K562 (cell line): ENCODE measurements around the gene SCMH1. TPM values are rescaled to one million over a fixed set of nuclear protein-coding genes. Genes with fewer than 3 reads are reported as not detected.
A peak's percentile ranks its signal among the peaks of the same experiment; 100 is the strongest.

Source experiments
- CTBP1 ChIP-seq: fragments of 450-650 bp; IDR thresholded peaks from 2 replicates; pipeline ENCODE4 v1.6.1; 2016; ENCODE audit warnings: borderline replicate concordance
- CUX1 ChIP-seq: fragments of 200-800 bp; sonication (Bioruptor generic); IDR thresholded peaks from 2 replicates; pipeline ENCODE4 v1.6.1; 2016; ENCODE audit warnings: missing genetic modification characterization, missing compliant biosample characterization
- ELF2 ChIP-seq: fragments of 250-450 bp; sonication (Bioruptor Pico); IDR thresholded peaks from 2 replicates; pipeline ENCODE4 v1.5.0; 2021; ENCODE audit warnings: mild to moderate bottlenecking
- ESRRA ChIP-seq: fragments of 450-650 bp; IDR thresholded peaks from 2 replicates; pipeline ENCODE4 v1.6.1; 2014; ENCODE audit warnings: low read depth, mild to moderate bottlenecking, moderate library complexity, borderline replicate concordance
- ETV1 ChIP-seq: fragments of 450-650 bp; conservative IDR thresholded peaks from 2 replicates; pipeline ENCODE4 v1.6.1; 2016; ENCODE audit warnings: missing genetic modification characterization, control low read depth, low read depth, missing compliant biosample characterization
- FOXA3 ChIP-seq, 2 experiments: fragments of 450-650 bp in 1 of 2; sonication (generic) in 1 of 2; formaldehyde crosslinking; IDR thresholded peaks in 1 of 2; conservative IDR thresholded peaks in 1 of 2; 2 replicates each; pipeline versions ENCODE4 v1.4.0 to v1.8.0; 2020 to 2022; ENCODE audit warnings: mild to moderate bottlenecking in 2 of 2, missing genetic modification reagents in 1 of 2
- HDGF ChIP-seq: fragments of 450-650 bp; IDR thresholded peaks from 2 replicates; pipeline ENCODE4 v1.6.1; 2016
- JUN ChIP-seq, 2 experiments: sonication (generic) in 1 of 2; formaldehyde crosslinking in 1 of 2; IDR thresholded peaks; 2 replicates each; pipeline versions ENCODE4 v1.6.1 to v1.8.0; 2012 to 2022; ENCODE audit warnings: borderline replicate concordance in 2 of 2, mild to moderate bottlenecking in 2 of 2, improper control_type of control experiment in 1 of 2, low read depth in 1 of 2, low read length in 1 of 2, missing genetic modification reagents in 1 of 2
- RERE ChIP-seq: sonication (generic); formaldehyde crosslinking; IDR thresholded peaks from 2 replicates; pipeline ENCODE4 v1.8.0; 2023; ENCODE audit warnings: missing genetic modification reagents, mild to moderate bottlenecking, borderline replicate concordance
- RFX5 ChIP-seq: IDR thresholded peaks from 2 replicates; pipeline ENCODE4 v1.6.1; 2011; ENCODE audit warnings: low read depth, mild to moderate bottlenecking, improper control_type of control experiment, low read length
- polyA plus RNA-seq, 8 experiments: library from polyadenylated mRNA; depleted of rRNA in 4 of 8; stranded (reverse) in 5 of 8; unstranded in 3 of 8; fragments of >200 nt; fragmentation: Nextera tagmentation in 2 of 8; fragmentation: Illumina TruSeq in 1 of 8; extraction: Ambion mirVana in 2 of 8; extraction: Trizol in 1 of 8; gene quantifications; 2 replicates each; pipeline versions ENCODE4 v1.2.1 to v1.2.3, GENCODE V29; 2011 to 2014; ENCODE audit warnings: inconsistent platforms in 1 of 8, missing spikeins in 1 of 8
- total RNA-seq, 7 experiments: library from RNA; depleted of rRNA in 6 of 7; stranded (reverse); fragments of >200 nt in 6 of 7; fragmentation: Illumina TruSeq in 2 of 7; extraction: Trizol in 2 of 7; gene quantifications; 2 replicates each; pipeline versions ENCODE4 v1.2.1 to v1.2.3, GENCODE V29; 2011 to 2021; ENCODE audit warnings: low replicate concordance in 1 of 7
- TF ChIP-seq, protein P1 (sequence below): IDR thresholded peaks from 2 replicates; pipeline ENCODE4 v1.6.1; 2011; ENCODE audit not compliant: insufficient read length; ENCODE audit errors: extremely low read depth
- TF ChIP-seq, protein P2 (sequence below): sonication (generic); formaldehyde crosslinking; IDR thresholded peaks from 2 replicates; pipeline ENCODE4 v1.8.0; 2022; ENCODE audit warnings: missing genetic modification reagents, mild to moderate bottlenecking, borderline replicate concordance

SCMH1 gene
- total and polyA plus RNA-seq, 9 of the 15 experiments (the other 6 are each of a cell fraction or from before 2014, with no cell fraction given) = 8.5 to 37.0 (median 26.8) TPM

DNA sequence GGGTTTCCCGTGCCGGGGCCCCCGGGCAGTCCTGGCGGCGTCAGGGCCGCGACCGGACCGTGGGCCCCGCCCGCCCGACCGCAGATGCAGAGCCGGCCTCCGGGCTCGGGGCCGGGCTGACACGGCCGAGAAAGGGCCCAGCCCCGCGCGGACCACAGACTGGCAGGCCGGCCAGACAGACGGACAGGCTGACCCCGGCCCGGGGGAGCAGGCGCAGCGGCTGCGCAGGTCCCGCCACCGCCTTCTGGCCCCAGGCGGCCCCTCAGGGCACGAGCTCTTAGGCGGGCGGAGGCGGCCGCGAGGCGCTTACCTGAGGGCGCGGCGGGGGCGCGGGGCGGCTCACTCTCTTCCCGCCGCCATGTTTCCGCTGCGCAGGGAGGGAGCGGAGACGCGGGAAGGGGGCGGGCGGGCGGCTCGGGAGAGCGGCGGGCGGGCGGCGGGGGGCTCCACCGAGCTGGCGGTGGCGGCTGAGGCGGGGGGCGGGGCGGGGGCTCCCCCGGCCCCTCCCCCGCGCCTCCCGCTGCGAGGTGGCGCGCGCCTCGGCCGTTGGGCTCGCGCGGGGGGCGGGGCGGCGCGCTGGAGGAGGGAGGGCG, at the start of gene SCMH1 (continued):
- TF ChIP-seq, protein P1, sequence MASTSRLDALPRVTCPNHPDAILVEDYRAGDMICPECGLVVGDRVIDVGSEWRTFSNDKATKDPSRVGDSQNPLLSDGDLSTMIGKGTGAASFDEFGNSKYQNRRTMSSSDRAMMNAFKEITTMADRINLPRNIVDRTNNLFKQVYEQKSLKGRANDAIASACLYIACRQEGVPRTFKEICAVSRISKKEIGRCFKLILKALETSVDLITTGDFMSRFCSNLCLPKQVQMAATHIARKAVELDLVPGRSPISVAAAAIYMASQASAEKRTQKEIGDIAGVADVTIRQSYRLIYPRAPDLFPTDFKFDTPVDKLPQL = no peak
- no peak for TF ChIP-seq RERE (CRISPR knock-in tag)
- TF ChIP-seq ELF2 (CRISPR knock-in tag) = no peak
- TF ChIP-seq ESRRA = peak; percentile 10; the same call in 1 of the 2 replicates
- TF ChIP-seq ETV1 = no peak
- TF ChIP-seq JUN (IDR thresholded peaks at IDR 0.05; ENCODE audit: borderline replicate concordance, low read depth, low read length) = no peak
- TF ChIP-seq JUN (CRISPR knock-in tag; IDR thresholded peaks at IDR 0.05; ENCODE audit: borderline replicate concordance) = no peak
- no peak for TF ChIP-seq HDGF
- TF ChIP-seq CTBP1 = peak; percentile 50
- no peak for TF ChIP-seq FOXA3 (CRISPR knock-in tag; conservative IDR thresholded peaks at IDR 0.05 in 1 of 2, IDR thresholded peaks at IDR 0.05 in 1 of 2)
- no peak for TF ChIP-seq CUX1
- TF ChIP-seq, protein P2, sequence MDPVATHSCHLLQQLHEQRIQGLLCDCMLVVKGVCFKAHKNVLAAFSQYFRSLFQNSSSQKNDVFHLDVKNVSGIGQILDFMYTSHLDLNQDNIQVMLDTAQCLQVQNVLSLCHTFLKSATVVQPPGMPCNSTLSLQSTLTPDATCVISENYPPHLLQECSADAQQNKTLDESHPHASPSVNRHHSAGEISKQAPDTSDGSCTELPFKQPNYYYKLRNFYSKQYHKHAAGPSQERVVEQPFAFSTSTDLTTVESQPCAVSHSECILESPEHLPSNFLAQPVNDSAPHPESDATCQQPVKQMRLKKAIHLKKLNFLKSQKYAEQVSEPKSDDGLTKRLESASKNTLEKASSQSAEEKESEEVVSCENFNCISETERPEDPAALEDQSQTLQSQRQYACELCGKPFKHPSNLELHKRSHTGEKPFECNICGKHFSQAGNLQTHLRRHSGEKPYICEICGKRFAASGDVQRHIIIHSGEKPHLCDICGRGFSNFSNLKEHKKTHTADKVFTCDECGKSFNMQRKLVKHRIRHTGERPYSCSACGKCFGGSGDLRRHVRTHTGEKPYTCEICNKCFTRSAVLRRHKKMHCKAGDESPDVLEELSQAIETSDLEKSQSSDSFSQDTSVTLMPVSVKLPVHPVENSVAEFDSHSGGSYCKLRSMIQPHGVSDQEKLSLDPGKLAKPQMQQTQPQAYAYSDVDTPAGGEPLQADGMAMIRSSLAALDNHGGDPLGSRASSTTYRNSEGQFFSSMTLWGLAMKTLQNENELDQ (CRISPR knock-in tag) = no peak
- no peak for TF ChIP-seq RFX5
